Natural killer cell (primary cell): ENCODE results near the gene PDE3A. TPM values are rescaled to one million over a fixed set of nuclear protein-coding genes. Genes with fewer than 3 reads are reported as not detected.

Experiments
- ATAC-seq, 3 donors: fragments of 150-1000 bp in 2 of 3; fragments of 200-7000 bp in 1 of 3; cut with Tn5 transposase; 1 replicate in 1 of 3; 2 replicates in 2 of 3; pipeline ENCODE4 v1.10.0; 2021; ENCODE audit warnings: mild to moderate bottlenecking in 2 of 3, moderate library complexity in 2 of 3
- DNase-seq, 2 donors: peaks; one replicate each; pipeline versions ENCODE4 v3.0.0 to v3.0.0-alpha.2; 2013 to 2021; ENCODE audit warnings: mixed read lengths in 1 of 2
- H3K27ac ChIP-seq: one replicate; pipeline ENCODE4 v1.5.1; 2013; ENCODE audit warnings: mild to moderate bottlenecking, low read length
- H3K27me3 ChIP-seq: one replicate; pipeline ENCODE4 v1.6.1; 2013; ENCODE audit warnings: low read length; ENCODE audit not compliant: control insufficient read depth, insufficient read depth
- H3K36me3 ChIP-seq: one replicate; pipeline ENCODE4 v1.6.1; 2013; ENCODE audit warnings: low read length; ENCODE audit not compliant: control insufficient read depth, insufficient read depth
- H3K4me1 ChIP-seq: one replicate; pipeline ENCODE4 v1.6.1; 2013; ENCODE audit warnings: low read length; ENCODE audit not compliant: control insufficient read depth, insufficient read depth
- H3K4me3 ChIP-seq: one replicate; pipeline ENCODE4 v1.5.1; 2013; ENCODE audit warnings: low read length
- H3K9me3 ChIP-seq: one replicate; pipeline ENCODE4 v1.6.1; 2013; ENCODE audit warnings: low read length; ENCODE audit not compliant: control insufficient read depth, insufficient read depth
- H3K27ac Mint-ChIP-seq, 2 donors: one replicate each; pipeline ENCODE4 v1.8.0; 2022; ENCODE audit warnings: mild to moderate bottlenecking in 2 of 2, mixed read lengths in 2 of 2, moderate library complexity in 1 of 2
- H3K27me3 Mint-ChIP-seq, 2 donors: one replicate each; pipeline ENCODE4 v1.8.0; 2022; ENCODE audit warnings: low read depth in 2 of 2, mixed read lengths in 2 of 2
- H3K36me3 Mint-ChIP-seq: one replicate; pipeline ENCODE4 v1.8.0; 2022; ENCODE audit warnings: mixed read lengths
- H3K4me1 Mint-ChIP-seq, 2 donors: one replicate each; pipeline ENCODE4 v1.8.0; 2022; ENCODE audit warnings: mixed read lengths in 2 of 2
- H3K4me3 Mint-ChIP-seq: one replicate; pipeline ENCODE4 v1.8.0; 2022; ENCODE audit warnings: mild to moderate bottlenecking, moderate library complexity, mixed read lengths
- H3K9me3 Mint-ChIP-seq, 2 donors: one replicate each; pipeline ENCODE4 v1.8.0; 2022; ENCODE audit warnings: mixed read lengths in 2 of 2
- WGBS: methylation state at CpG from one replicate; pipeline ENCODE4 v1.1.7; 2013; ENCODE audit warnings: missing lambda C conversion rate; ENCODE audit not compliant: insufficient coverage; 5-methylcytosine and 5-hydroxymethylcytosine counted together
- intact Hi-C: fragments of 100-400 bp; cut with micrococcal nuclease; formaldehyde crosslinking; loops from one replicate; pipeline ENCODE4 v1.14.2; 2022
- total RNA-seq, 4 donors: library from RNA; stranded (reverse); fragments of 120-200 nt in 1 of 4; gene quantifications; one replicate each; pipeline versions ENCODE4 v1.2.3 to v1.2.4, GENCODE V29; 2013 to 2022
- TF ChIP-seq, protein P1 (sequence below): fragments of 200-600 bp; IDR thresholded peaks from one replicate; pipeline ENCODE4 v1.8.0; 2022; ENCODE audit warnings: antibody characterized with exemption

The PDE3A gene
- total RNA-seq, 3 donors from 2014 or later (not counting 1 experiment from before 2014, with no cell fraction given), result 0.20 to 0.28 (median 0.27) TPM

DNA sequence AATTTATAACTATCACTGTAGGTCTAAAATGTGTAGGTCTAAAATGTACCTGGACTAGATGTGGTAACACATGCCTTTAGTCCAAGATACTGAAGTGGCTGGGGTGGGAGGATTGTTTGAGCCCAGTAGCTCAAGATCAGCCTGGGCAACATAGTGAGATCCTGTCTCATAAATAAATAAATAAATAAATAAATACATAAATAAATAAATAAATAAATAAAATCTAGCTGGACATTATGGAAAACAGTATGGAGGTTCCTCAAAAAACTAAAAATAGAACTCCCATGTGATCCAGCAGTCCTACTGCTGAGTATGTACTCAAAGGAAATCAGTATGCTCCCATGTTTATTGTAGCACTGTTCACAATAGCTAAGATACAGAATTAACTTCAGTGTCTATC is 24.0 kb downstream of the PDE3A start:
- Mint-ChIP-seq H3K4me3 (no peak overlapping the region), H3K9me3 (no peaks in the 10 kb centered on the region), H3K27me3 (peaks cover 0 to 2% of the 10 kb centered on the region in 2 donors), H3K27ac (no peak overlapping the region), H3K4me1 (peaks cover 8 to 18% of the 10 kb centered on the region in 2 donors), H3K36me3 (no peaks in the 10 kb centered on the region)
- TF ChIP-seq, protein P1, sequence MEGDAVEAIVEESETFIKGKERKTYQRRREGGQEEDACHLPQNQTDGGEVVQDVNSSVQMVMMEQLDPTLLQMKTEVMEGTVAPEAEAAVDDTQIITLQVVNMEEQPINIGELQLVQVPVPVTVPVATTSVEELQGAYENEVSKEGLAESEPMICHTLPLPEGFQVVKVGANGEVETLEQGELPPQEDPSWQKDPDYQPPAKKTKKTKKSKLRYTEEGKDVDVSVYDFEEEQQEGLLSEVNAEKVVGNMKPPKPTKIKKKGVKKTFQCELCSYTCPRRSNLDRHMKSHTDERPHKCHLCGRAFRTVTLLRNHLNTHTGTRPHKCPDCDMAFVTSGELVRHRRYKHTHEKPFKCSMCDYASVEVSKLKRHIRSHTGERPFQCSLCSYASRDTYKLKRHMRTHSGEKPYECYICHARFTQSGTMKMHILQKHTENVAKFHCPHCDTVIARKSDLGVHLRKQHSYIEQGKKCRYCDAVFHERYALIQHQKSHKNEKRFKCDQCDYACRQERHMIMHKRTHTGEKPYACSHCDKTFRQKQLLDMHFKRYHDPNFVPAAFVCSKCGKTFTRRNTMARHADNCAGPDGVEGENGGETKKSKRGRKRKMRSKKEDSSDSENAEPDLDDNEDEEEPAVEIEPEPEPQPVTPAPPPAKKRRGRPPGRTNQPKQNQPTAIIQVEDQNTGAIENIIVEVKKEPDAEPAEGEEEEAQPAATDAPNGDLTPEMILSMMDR, result no peak
- no peaks in the 10 kb centered on the region for H3K9me3 ChIP-seq
- intact Hi-C loops, result no loop called here
- no peak overlapping the region for H3K4me3 ChIP-seq
- ATAC-seq, result no peak
- no peak for DNase-seq
- no peak overlapping the region for H3K27ac ChIP-seq
- no peaks in the 10 kb centered on the region for H3K36me3 ChIP-seq
- no peaks in the 10 kb centered on the region for H3K4me1 ChIP-seq
- no peaks in the 10 kb centered on the region for H3K27me3 ChIP-seq

DNA sequence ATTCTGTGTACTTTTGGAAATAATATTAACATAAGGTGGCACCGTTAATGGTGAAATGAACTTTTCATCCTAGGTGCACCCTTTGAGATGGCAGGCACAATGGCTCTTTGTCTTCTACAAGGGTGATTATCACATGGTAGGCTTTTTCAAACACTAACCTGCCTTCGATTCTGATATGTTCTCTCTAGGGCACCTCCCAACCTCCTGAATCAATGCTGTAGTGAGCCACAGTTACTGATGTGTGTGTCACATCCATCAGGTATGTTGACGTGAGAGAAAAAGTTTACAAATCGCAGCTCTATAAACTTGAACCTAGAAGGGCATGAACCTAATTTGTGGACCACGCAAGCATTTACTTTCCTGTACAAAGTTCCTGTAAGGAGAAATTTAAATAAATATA is 25.4 kb downstream of the PDE3A start:
- H3K9me3 ChIP-seq, result no peaks in the 10 kb centered on the region
- Mint-ChIP-seq H3K27me3 (peaks cover 0 to 2% of the 10 kb centered on the region in 2 donors), H3K27ac (no peak overlapping the region), H3K36me3 (no peaks in the 10 kb centered on the region), H3K4me3 (no peak overlapping the region), H3K9me3 (no peaks in the 10 kb centered on the region), H3K4me1 (peaks cover 18 to 27% of the 10 kb centered on the region in 2 donors)
- no peak overlapping the region for H3K4me3 ChIP-seq
- H3K27me3 ChIP-seq, result no peaks in the 10 kb centered on the region
- ATAC-seq (no peak), DNase-seq (no peak)
- H3K27ac ChIP-seq, result no peak overlapping the region
- TF ChIP-seq, protein P1, result no peak
- H3K36me3 ChIP-seq, result no peaks in the 10 kb centered on the region
- intact Hi-C loops, result no loop called here
- 82% methylated on average over 5 of the region's 5 CpGs for WGBS
- H3K4me1 ChIP-seq, result no peaks in the 10 kb centered on the region

DNA sequence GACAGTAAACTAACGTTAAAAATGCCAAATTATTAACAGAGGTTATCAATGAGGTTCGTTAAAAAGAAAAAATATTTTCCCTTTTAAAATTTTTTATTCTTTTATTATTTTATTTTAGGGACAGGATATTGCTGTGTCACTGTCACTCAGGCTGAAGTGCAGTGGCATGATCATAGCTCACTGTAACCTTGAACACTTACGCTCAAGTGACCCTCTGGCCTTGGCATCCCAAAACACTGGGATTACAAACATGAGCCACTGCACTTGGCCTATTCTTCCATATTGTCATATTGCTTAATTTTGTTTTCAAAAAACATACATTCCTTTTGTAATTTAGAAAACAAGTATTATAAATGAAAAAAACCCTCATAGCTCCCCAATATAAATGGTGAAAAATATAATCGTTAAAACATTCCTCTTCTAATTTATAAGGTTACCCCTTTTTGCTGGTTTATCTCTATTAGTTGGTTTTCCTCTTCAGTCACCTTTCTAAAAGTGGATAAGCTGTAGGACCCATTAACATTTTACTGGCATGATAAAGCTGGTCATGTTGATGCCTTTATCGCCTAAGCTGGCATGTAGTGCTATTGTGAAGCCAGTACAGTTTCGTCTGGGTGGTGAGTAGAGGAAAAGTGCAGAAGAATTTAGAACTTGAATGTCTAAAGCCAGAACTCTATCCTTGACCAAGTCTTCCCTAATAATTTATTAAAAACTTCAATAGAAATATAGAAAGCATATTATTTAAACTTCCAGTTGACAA is 27.6 kb downstream of the PDE3A start:
- peaks cover 15 to 16% of the 10 kb centered on the region in 2 donors for H3K4me1 Mint-ChIP-seq
- H3K4me3 ChIP-seq, result no peak overlapping the region
- H3K36me3 Mint-ChIP-seq, result no peaks in the 10 kb centered on the region
- H3K36me3 ChIP-seq, result no peaks in the 10 kb centered on the region
- intact Hi-C loops, result no loop called here
- H3K4me3 Mint-ChIP-seq, result no peak overlapping the region
- no peaks in the 10 kb centered on the region for H3K4me1 ChIP-seq
- no peak overlapping the region for H3K27ac ChIP-seq
- no peaks in the 10 kb centered on the region for H3K9me3 Mint-ChIP-seq
- H3K27ac Mint-ChIP-seq, result no peak overlapping the region
- no peaks in the 10 kb centered on the region for H3K27me3 ChIP-seq
- no peaks in the 10 kb centered on the region for H3K9me3 ChIP-seq
- no peaks in the 10 kb centered on the region for H3K27me3 Mint-ChIP-seq
- no peak for DNase-seq
- TF ChIP-seq, protein P1, result no peak
- WGBS, result 94% methylated on average over 3 of the region's 6 CpGs
- no peak for ATAC-seq

DNA sequence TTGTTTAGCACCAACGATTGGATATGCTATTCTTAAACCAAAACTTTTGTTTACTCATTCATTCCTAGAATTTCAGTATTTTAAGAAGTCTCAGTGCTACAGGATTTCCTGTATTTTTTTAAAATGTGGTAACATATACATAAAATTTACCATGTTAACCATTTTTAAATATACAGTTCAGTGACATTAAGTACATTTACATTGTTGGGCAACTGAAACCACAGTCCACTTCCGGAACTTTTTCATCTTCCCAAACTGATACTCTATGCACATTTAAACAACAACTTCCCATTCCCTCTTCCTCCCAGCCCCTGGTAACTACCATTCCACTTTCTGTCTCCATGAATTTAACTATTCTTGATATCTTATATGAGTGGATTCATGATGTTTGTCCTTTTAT is 30.3 kb downstream of the PDE3A start:
- no peaks in the 10 kb centered on the region for H3K4me1 ChIP-seq
- DNase-seq (no peak), ATAC-seq (no peak)
- Mint-ChIP-seq H3K4me3 (no peak overlapping the region), H3K9me3 (no peaks in the 10 kb centered on the region), H3K36me3 (no peaks in the 10 kb centered on the region), H3K27ac (peak overlapping the region in 1 of 2 donors; percentile 8), H3K27me3 (no peaks in the 10 kb centered on the region), H3K4me1 (peaks cover 15 to 16% of the 10 kb centered on the region in 2 donors)
- no peaks in the 10 kb centered on the region for H3K9me3 ChIP-seq
- intact Hi-C loops, result no loop called here
- no peak overlapping the region for H3K4me3 ChIP-seq
- WGBS, result 0% methylated on average over 1 of the region's 2 CpGs
- no peaks in the 10 kb centered on the region for H3K27me3 ChIP-seq
- no peak overlapping the region for H3K27ac ChIP-seq
- no peaks in the 10 kb centered on the region for H3K36me3 ChIP-seq
- TF ChIP-seq, protein P1, result no peak
